ENCODE results near the gene CTNNBIP1. TPM values are rescaled to one million over a fixed set of nuclear protein-coding genes. Genes with fewer than 3 reads are reported as not detected.

Gene CTNNBIP1
- total RNA-seq, 6 experiments from 2014 or later, result 19.7 to 25.5 (median 21.4) TPM

GRCh38 chr1:9874959-9875635 lies 35.0 kb downstream of the CTNNBIP1 start:
- H3K27ac Mint-ChIP-seq, result peak overlapping the region; percentile 39; the same call in 1 of the 2 replicates
- TF ChIP-seq, protein P1, sequence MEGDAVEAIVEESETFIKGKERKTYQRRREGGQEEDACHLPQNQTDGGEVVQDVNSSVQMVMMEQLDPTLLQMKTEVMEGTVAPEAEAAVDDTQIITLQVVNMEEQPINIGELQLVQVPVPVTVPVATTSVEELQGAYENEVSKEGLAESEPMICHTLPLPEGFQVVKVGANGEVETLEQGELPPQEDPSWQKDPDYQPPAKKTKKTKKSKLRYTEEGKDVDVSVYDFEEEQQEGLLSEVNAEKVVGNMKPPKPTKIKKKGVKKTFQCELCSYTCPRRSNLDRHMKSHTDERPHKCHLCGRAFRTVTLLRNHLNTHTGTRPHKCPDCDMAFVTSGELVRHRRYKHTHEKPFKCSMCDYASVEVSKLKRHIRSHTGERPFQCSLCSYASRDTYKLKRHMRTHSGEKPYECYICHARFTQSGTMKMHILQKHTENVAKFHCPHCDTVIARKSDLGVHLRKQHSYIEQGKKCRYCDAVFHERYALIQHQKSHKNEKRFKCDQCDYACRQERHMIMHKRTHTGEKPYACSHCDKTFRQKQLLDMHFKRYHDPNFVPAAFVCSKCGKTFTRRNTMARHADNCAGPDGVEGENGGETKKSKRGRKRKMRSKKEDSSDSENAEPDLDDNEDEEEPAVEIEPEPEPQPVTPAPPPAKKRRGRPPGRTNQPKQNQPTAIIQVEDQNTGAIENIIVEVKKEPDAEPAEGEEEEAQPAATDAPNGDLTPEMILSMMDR (IDR thresholded peaks at IDR 0.05), result peak; percentile 99
- peak; percentile 41 for DNase-seq
- H3K4me3 Mint-ChIP-seq, result peak overlapping the region; percentile 35; the same call in 1 of the 2 replicates
- H3K9me3 Mint-ChIP-seq, result no peaks in the 10 kb centered on the region
- H3K4me1 Mint-ChIP-seq (ENCODE audit: low read depth), result peaks cover 14% of the 10 kb centered on the region
- no peaks in the 10 kb centered on the region for H3K36me3 Mint-ChIP-seq (ENCODE audit: low read depth)
- peaks cover 1% of the 10 kb centered on the region; the same call in 1 of the 2 replicates for H3K27me3 Mint-ChIP-seq (ENCODE audit: insufficient read depth)

GRCh38 chr1:9874412-9874811 lies 35.7 kb downstream of the CTNNBIP1 start:
- TF ChIP-seq, protein P1 (IDR thresholded peaks at IDR 0.05), result no peak
- DNase-seq, result no peak
- Mint-ChIP-seq H3K9me3 (no peaks in the 10 kb centered on the region), H3K27ac (no peak overlapping the region), H3K4me1 (ENCODE audit: low read depth) (peaks cover 14% of the 10 kb centered on the region), H3K4me3 (no peak overlapping the region), H3K27me3 (ENCODE audit: insufficient read depth) (peaks cover 1% of the 10 kb centered on the region; the same call in 1 of the 2 replicates), H3K36me3 (ENCODE audit: low read depth) (no peaks in the 10 kb centered on the region)

DNA sequence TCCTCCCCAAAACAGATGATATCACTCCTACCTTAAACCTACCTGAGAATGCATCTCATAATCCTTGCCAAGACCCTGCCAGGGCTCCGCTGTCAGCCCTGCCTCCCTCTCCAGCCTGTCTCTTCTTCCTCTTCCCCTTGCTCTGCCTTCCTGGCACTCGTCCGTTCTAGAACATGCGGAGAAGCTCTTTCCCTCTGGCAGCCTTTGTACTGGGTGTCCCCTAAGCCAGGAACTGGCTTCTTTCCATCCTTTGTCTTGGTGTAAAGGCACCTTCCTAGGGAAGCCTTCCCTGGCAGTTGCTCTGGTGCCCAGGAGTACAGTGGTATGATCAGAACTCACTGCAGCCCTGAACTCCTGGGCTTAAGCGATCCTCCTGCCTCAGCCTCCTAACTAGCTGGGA lies 36.1 kb downstream of the CTNNBIP1 start:
- DNase-seq, result no peak
- Mint-ChIP-seq H3K9me3 (no peaks in the 10 kb centered on the region), H3K27ac (no peak overlapping the region), H3K36me3 (ENCODE audit: low read depth) (no peaks in the 10 kb centered on the region), H3K4me3 (no peak overlapping the region), H3K4me1 (ENCODE audit: low read depth) (peaks cover 14% of the 10 kb centered on the region), H3K27me3 (ENCODE audit: insufficient read depth) (peaks cover 1% of the 10 kb centered on the region; the same call in 1 of the 2 replicates)
- TF ChIP-seq, protein P1 (IDR thresholded peaks at IDR 0.05), result no peak

GRCh38 chr1:9873385-9873784 lies 36.7 kb downstream of the CTNNBIP1 start:
- no peak overlapping the region for H3K27ac Mint-ChIP-seq
- no peaks in the 10 kb centered on the region for H3K36me3 Mint-ChIP-seq (ENCODE audit: low read depth)
- peaks cover 1% of the 10 kb centered on the region; the same call in 1 of the 2 replicates for H3K27me3 Mint-ChIP-seq (ENCODE audit: insufficient read depth)
- no peak overlapping the region for H3K4me3 Mint-ChIP-seq
- H3K4me1 Mint-ChIP-seq (ENCODE audit: low read depth), result peaks cover 14% of the 10 kb centered on the region
- no peaks in the 10 kb centered on the region for H3K9me3 Mint-ChIP-seq
- no peak for DNase-seq
- TF ChIP-seq, protein P1 (IDR thresholded peaks at IDR 0.05), result no peak

GRCh38 chr1:9872430-9873165 lies 37.5 kb downstream of the CTNNBIP1 start:
- no peak overlapping the region for H3K27ac Mint-ChIP-seq
- H3K36me3 Mint-ChIP-seq (ENCODE audit: low read depth), result no peaks in the 10 kb centered on the region
- H3K4me1 Mint-ChIP-seq (ENCODE audit: low read depth), result peaks cover 14% of the 10 kb centered on the region
- H3K9me3 Mint-ChIP-seq, result no peaks in the 10 kb centered on the region
- H3K27me3 Mint-ChIP-seq (ENCODE audit: insufficient read depth), result peaks cover 1% of the 10 kb centered on the region; the same call in 1 of the 2 replicates
- DNase-seq, result no peak
- TF ChIP-seq, protein P1 (IDR thresholded peaks at IDR 0.05), result no peak
- no peak overlapping the region for H3K4me3 Mint-ChIP-seq
